Effector memory CD8-positive, alpha-beta T cell (primary cell): ENCODE measurements around the gene SYCP2.

Experiments used
- ATAC-seq: fragments of 150-1000 bp; cut with Tn5 transposase; replicated peaks from 2 replicates; pipeline ENCODE4 v1.10.0; 2021; ENCODE audit warnings: mild to moderate bottlenecking, moderate library complexity
- DNase-seq, 3 experiments: peaks; one replicate each; pipeline ENCODE4 v3.0.0; 2021
- H3K27ac Mint-ChIP-seq, 2 donors: one replicate each; pipeline ENCODE4 v1.8.0; 2022; ENCODE audit warnings: mild to moderate bottlenecking in 2 of 2, mixed read lengths in 2 of 2, moderate library complexity in 2 of 2
- H3K27me3 Mint-ChIP-seq, 2 donors: one replicate each; pipeline ENCODE4 v1.8.0; 2022; ENCODE audit warnings: mixed read lengths in 2 of 2
- H3K36me3 Mint-ChIP-seq: one replicate; pipeline ENCODE4 v1.8.0; 2022; ENCODE audit warnings: mild to moderate bottlenecking, moderate library complexity, mixed read lengths; ENCODE audit not compliant: insufficient read depth
- H3K4me1 Mint-ChIP-seq, 2 donors: one replicate each; pipeline ENCODE4 v1.8.0; 2022; ENCODE audit warnings: low read depth in 2 of 2, mixed read lengths in 2 of 2
- H3K4me3 Mint-ChIP-seq, 2 donors: one replicate each; pipeline ENCODE4 v1.8.0; 2022; ENCODE audit warnings: mild to moderate bottlenecking in 2 of 2, mixed read lengths in 2 of 2, moderate library complexity in 2 of 2
- H3K9me3 Mint-ChIP-seq, 2 donors: one replicate each; pipeline ENCODE4 v1.8.0; 2022; ENCODE audit warnings: mixed read lengths in 2 of 2

The SYCP2 gene

DNA sequence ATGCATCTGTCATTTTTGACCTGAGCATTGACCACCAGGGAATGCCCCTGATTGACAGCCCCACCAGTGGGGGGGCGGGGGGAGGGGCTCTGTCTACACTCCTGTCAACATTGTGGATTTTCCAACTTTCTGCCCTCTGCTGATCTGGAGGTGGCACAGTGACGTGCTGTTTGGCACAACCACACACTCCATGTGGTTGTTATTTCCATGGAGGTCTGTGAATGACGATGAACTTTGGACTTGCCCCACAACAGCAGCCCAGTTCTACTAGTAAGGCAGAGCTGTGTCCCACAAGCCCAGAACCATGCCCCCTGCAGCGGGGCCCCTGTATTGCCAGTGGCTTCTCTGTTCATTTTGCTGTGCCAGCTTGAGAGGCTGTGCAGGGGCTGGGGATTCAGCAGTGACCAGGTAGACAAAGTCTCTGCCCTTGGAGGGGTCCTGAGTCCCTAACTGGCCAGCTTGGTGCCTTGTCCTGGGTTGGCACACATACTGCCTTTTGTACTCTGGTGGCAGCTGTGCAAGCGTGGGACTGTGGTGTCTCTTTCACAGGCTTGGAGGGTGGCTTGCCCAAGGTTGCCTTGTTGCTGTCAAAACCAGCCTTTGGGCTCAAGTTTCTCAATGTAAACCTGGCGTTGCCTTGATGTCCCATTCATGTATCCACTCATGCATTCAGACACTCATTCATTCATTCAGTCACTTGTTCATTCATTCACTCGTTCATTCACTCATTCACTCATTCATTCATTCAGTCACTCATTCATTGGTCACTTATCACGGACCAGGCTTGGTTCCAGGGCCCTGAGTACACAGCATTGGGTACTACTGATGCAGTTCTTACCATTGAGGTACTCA lies 108.5 kb downstream of the SYCP2 start:
- ATAC-seq (no peak), DNase-seq (no peak)
- Mint-ChIP-seq H3K27me3 (peaks cover 25 to 60% of the 10 kb centered on the region in 2 donors), H3K36me3 (no peaks in the 10 kb centered on the region), H3K9me3 (no peaks in the 10 kb centered on the region), H3K4me3 (no peak overlapping the region), H3K27ac (no peak overlapping the region), H3K4me1 (no peaks in the 10 kb centered on the region)

DNA sequence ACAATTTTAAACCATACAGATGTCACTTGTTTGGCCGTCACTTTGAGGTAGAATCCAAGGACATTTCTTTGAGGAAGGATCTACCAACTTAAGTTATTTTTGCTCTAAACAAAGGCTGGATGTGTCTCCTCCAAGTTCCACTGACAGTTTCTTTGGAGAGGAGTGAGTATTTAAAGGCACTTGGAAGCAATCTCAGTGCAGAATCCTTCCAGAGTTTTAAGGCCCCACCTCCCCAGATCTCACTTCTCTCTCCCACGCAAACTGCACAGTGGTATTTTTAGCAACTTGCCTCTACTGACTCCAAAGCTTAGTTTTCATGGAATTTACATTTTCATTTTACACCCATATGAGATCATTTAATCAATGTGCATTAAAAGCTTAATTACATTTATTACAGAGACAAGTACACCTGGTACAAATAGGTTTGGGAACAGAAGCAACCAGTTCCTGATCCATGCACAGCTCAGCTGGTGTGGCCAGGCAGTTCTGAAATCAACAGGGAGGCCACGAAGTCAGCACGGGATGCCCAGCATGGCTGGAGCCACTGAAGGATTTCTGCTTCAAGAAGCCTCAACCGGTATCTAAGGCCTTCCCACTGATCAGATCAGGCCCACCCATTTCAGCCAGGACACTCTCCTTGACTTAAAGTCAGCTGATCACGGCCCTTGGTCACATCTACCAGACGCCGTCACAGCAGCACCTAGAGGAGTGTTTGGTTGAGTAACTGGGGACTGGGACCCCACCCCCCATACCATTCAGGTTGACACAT lies 109.8 kb downstream of the SYCP2 start:
- no peak overlapping the region for H3K27ac Mint-ChIP-seq
- no peaks in the 10 kb centered on the region for H3K4me1 Mint-ChIP-seq
- H3K9me3 Mint-ChIP-seq = no peaks in the 10 kb centered on the region
- DNase-seq = no peak
- no peak for ATAC-seq
- peaks cover 20 to 50% of the 10 kb centered on the region in 2 donors for H3K27me3 Mint-ChIP-seq
- H3K36me3 Mint-ChIP-seq = no peaks in the 10 kb centered on the region
- no peak overlapping the region for H3K4me3 Mint-ChIP-seq

DNA sequence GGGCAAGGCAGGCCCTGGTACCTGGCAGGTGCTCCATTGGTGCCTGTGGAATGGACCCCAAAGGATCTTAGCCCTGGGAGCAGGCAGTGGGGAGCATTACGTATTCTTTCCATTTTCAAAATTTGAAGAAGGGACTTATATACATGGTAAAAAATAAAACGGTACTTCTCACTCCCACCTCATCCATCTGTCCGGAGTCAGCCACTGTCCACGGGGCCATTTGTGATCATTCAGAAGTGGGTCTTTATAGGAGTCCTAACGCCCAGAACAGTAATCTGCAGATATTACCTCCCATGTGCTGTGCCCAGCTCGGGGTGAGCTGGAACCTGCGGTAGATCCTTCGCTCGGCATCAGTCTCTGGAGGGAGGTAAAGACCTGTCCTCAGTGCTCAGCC lies 110.4 kb downstream of the SYCP2 start:
- Mint-ChIP-seq H3K27me3 (peaks cover 13 to 44% of the 10 kb centered on the region in 2 donors), H3K4me1 (no peaks in the 10 kb centered on the region), H3K27ac (no peak overlapping the region), H3K36me3 (no peaks in the 10 kb centered on the region), H3K4me3 (no peak overlapping the region), H3K9me3 (no peaks in the 10 kb centered on the region)
- no peak for DNase-seq
- ATAC-seq = no peak

DNA sequence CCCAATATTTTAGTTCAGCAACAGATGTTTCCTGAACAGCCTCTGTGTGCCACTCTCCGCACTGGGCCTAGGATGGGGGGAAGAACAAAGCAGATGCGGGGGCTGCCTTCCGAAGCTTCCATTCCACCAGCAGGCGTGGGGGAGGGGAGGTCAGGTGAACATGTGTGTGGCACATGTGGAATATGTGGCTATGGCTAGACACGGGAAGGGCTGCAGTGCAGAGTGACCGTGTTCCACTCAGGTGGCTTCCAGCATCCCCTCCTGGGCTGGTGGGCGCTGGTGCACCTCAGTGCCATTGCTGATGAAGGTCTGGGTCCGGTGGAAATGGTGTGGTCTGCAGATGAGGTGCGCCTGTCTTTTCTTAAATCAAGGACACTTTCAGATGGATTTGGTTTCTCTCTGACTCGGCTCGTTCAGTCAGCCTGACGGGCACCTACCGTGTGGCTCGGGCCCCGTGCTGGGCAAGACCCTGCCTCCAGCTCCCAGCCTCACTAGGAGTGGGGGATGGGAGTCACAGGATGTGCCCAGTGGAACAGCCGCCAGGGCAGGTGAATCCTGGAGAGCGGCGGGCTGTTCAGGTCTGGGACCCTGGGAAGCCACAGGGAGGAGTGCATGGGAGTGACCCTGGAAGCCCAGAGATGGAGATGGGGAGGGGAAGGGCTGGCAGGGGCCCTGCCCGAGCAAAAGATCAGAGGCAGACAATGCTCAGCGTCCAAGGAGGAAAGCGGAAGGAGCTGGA lies 111.0 kb downstream of the SYCP2 start:
- DNase-seq (no peak), ATAC-seq (no peak)
- Mint-ChIP-seq H3K4me1 (no peaks in the 10 kb centered on the region), H3K27me3 (peaks cover 12 to 42% of the 10 kb centered on the region in 2 donors), H3K9me3 (no peaks in the 10 kb centered on the region), H3K36me3 (no peaks in the 10 kb centered on the region), H3K4me3 (no peak overlapping the region), H3K27ac (no peak overlapping the region)

DNA sequence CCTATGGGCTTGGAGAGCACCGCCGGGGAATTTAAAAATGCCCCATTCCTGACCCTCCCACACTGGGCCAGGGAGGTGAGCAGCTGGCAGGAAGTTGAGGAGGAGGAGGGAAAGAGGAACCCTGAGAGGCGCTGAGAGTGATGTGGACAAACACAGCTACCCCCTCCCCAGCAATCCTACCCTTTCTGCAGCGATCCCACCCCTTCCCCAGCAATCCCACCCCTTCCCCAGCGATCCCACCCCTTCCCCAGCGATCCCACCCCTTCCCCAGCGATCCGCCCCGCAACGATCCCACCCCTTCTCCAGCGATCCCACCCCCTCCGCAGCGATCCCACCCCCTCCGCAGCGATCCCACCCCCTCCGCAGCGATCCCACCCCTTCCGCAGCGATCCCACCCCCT lies 111.6 kb downstream of the SYCP2 start:
- Mint-ChIP-seq H3K36me3 (no peaks in the 10 kb centered on the region), H3K4me1 (no peaks in the 10 kb centered on the region), H3K4me3 (no peak overlapping the region), H3K27me3 (peaks cover 8 to 35% of the 10 kb centered on the region in 2 donors), H3K9me3 (no peaks in the 10 kb centered on the region), H3K27ac (no peak overlapping the region)
- DNase-seq (no peak), ATAC-seq (no peak)

DNA sequence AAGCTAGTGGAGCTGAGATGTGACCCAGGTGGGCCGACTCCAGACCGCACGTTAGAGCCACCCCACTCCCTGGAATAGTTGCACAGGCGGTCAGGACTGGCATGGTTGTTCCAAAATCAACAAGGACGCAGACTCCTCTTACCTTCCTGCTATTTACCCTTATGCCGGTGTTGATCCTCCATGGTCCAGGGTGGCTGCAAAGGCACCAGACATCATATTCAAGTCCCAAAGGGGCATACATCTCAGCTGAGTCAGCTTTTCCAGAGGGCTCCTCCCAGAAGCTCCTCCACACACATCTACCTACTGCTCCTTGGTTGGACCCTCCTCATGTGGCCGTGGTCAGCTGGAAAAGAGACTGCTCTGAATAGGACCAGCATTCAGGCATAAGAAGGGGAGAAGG lies 112.2 kb downstream of the SYCP2 start:
- no peaks in the 10 kb centered on the region for H3K4me1 Mint-ChIP-seq
- ATAC-seq = no peak
- H3K9me3 Mint-ChIP-seq = no peaks in the 10 kb centered on the region
- H3K36me3 Mint-ChIP-seq = no peaks in the 10 kb centered on the region
- H3K27ac Mint-ChIP-seq = no peak overlapping the region
- no peak overlapping the region for H3K4me3 Mint-ChIP-seq
- H3K27me3 Mint-ChIP-seq = peaks cover 8 to 32% of the 10 kb centered on the region in 2 donors
- no peak for DNase-seq

DNA sequence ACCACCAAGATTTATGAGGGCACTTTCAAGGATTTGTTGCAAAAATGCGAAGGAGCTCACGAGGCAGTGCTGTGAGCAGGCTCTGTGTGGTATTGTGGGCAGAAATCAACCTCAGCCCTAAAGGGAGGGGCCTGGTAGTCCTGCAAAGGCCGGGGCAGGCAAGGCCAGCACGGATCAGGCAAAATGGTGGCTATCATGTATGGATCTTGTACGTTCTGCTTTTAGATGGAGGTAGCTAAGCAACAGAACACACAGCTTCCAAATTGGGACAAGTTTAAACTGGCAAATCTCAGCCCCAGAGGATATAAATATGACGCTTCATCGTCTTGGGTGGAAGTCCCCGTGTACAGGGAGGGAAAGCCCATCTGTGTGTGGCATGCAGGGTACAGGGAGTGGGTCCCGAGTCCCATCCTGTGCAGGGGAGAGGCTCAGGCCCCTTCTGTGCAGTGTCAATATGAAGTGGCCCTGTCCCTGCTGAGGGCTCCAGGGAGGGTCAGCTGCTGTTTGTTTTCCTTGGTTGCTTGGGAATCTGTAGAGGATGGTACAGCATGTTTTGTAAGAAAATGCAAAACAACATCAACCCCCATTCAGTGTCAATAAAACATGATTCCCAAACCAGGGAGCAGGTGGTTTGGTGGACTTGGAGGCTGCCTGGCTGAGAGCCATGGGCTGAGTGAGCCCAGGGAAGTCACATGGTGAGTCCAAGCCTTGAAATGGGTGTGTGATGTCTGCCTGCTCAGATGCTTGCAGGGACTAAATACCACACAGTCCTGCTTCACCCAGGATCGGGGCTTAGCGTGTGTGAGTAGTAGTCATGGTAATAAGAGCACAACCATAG lies 113.0 kb downstream of the SYCP2 start:
- ATAC-seq (no peak), DNase-seq (no peak)
- no peak overlapping the region for H3K27ac Mint-ChIP-seq
- H3K4me1 Mint-ChIP-seq = no peaks in the 10 kb centered on the region
- H3K9me3 Mint-ChIP-seq = no peaks in the 10 kb centered on the region
- H3K4me3 Mint-ChIP-seq = no peak overlapping the region
- peaks cover 8 to 28% of the 10 kb centered on the region in 2 donors for H3K27me3 Mint-ChIP-seq
- no peaks in the 10 kb centered on the region for H3K36me3 Mint-ChIP-seq

DNA sequence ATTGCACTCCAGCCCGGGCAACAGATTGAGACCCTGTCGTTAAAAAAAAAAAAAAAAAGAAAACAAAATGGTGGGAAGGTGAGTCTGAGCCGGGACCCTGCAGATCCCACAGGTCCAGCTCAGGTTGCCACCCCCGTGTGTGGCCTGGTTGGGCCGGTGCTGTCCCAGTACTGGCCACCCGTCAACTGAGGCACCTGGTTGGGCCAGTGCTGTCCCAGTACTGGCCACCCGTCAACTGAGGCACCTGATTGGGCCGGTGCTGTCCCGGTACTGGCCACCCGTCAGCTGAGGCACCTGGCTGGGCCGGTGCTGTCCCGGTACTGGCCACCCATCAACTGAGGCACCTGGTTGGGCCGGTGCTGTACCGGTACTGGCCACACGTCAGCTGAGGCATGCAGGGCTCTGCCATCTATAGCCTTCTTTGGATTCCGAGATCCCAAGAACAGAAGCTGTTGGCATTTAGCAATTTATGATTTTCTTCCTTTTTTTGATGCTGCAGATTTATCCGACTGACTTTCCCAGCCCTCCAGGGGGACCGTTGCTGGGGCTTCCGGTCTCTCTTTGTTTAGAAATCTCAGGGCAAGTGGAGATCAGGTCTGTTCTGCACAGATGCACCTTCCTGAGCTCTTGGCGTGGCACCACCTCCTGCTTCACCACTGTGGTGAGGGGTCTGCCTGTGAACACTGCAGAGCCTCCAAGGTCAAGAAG lies 113.8 kb downstream of the SYCP2 start:
- ATAC-seq (no peak), DNase-seq (no peak)
- H3K27me3 Mint-ChIP-seq = peaks cover 8 to 20% of the 10 kb centered on the region in 2 donors
- no peak overlapping the region for H3K27ac Mint-ChIP-seq
- no peak overlapping the region for H3K4me3 Mint-ChIP-seq
- no peaks in the 10 kb centered on the region for H3K36me3 Mint-ChIP-seq
- no peaks in the 10 kb centered on the region for H3K9me3 Mint-ChIP-seq
- no peaks in the 10 kb centered on the region for H3K4me1 Mint-ChIP-seq

DNA sequence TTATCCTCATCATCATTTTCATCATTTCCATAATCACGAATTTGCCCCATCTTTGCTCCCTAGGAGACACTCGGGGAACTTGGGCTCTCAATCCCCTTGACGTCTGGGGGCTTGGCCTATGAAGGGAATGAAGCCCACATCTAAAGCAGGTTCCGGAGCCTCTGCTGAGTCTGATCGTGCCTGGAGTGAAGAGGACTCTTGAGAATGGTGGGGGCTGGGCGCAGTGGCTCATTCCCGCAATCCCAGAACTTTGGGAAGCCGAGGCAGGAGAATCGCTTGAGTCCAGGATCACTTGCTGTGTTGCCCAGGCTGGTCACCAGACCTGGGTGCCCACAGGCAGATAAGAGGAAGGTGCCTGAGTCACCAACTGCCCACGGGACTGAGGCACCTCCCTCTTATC lies 114.5 kb downstream of the SYCP2 start:
- Mint-ChIP-seq H3K36me3 (no peaks in the 10 kb centered on the region), H3K4me3 (no peak overlapping the region), H3K4me1 (no peaks in the 10 kb centered on the region), H3K27ac (no peak overlapping the region), H3K9me3 (no peaks in the 10 kb centered on the region), H3K27me3 (peaks cover 8 to 25% of the 10 kb centered on the region in 2 donors)
- ATAC-seq = no peak
- DNase-seq = no peak

DNA sequence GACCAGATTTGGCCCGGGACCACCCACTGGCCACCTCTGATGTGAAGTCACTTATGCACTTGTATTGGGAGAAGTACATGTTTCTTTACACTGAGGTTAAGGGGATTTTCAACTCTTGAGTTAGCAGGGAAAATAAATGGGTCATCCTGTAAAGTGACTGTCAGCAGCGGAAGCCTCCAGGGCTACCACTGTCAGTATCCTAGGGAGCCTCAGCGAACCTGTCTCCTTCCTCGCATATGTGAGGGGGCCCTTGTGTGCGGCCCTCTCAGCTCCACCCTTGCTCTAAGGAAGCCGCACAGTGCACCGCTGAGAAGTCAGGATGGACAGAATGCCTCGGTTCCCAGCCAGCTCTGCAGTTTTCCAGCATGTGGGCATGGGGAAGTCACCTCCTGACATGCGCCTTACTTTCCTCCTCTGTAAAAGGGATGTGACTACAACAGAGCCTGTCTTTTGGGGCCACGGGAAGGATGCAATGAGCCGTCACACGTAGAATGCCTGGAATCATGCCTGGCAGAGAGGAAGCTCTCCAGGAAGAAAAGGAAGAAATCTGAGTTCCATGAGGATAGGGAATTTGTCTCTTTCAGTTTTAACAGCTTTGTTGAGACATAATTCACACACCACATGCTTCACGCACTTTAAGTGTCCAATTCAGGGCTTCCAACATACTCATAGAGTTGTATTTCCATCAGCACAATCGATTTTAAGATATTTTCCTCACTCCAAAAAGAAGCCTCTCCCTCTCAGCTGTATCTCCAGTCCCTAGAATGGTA lies 115.4 kb downstream of the SYCP2 start:
- ATAC-seq (no peak), DNase-seq (no peak)
- Mint-ChIP-seq H3K4me3 (no peak overlapping the region), H3K27ac (no peak overlapping the region), H3K36me3 (no peaks in the 10 kb centered on the region), H3K9me3 (no peaks in the 10 kb centered on the region), H3K27me3 (peaks cover 8 to 34% of the 10 kb centered on the region in 2 donors), H3K4me1 (no peaks in the 10 kb centered on the region)

DNA sequence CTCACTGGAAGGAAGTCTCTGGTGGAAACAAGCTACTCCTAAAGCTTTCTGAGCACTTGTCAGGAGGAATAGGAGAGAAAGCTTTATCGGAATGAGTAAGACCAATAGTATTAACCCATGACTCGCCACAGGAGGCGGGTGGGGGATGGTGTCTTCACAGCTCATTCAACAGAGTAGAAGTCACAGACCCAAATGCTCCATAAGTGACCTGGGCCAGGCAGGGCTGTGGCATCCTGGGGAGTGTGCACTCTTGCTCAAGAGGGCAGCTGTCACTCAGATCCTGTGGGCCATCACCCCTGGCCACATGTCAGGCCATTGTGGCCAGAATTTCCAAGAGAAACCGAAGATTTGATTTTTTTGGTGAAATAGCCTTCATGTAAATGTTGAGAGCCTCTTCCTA lies 116.0 kb downstream of the SYCP2 start:
- Mint-ChIP-seq H3K4me3 (no peak overlapping the region), H3K27me3 (peaks cover 8 to 37% of the 10 kb centered on the region in 2 donors), H3K36me3 (no peaks in the 10 kb centered on the region), H3K4me1 (no peaks in the 10 kb centered on the region), H3K9me3 (no peaks in the 10 kb centered on the region), H3K27ac (no peak overlapping the region)
- ATAC-seq (no peak), DNase-seq (no peak)

DNA sequence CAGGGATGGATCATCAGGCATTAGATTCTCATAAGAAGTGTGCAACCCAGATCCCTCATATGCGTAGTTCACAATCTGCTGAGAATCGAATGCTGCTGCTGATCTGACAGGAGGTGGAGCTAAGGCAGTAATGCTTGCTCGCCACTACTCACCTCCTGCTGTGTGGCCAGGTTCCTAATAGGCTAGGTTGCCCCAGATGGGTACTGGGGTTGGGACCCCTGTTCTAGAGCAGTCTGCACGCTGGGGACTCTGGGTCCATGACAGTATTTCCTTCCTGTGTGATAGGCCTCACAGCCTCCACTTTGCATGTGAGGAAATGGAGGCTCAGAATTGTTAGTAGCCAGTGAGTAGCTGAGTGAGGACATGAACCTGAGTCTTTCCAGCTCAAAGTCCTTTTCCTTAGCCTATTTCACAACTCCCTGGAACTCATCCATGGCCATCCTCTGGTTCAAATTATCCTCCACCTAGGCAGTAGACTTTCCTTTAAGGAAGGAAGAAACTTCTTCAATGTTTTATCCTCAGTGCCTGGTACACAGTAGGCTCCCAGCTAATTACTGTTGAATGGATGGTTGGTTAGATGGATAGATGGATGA lies 117.2 kb downstream of the SYCP2 start:
- H3K9me3 Mint-ChIP-seq = no peaks in the 10 kb centered on the region
- H3K4me3 Mint-ChIP-seq = no peak overlapping the region
- H3K27me3 Mint-ChIP-seq = peaks cover 8 to 31% of the 10 kb centered on the region in 2 donors

More for the DNA sequence above, 117.2 kb downstream of the SYCP2 start:
- no peak overlapping the region for H3K27ac Mint-ChIP-seq
- no peaks in the 10 kb centered on the region for H3K36me3 Mint-ChIP-seq
- no peaks in the 10 kb centered on the region for H3K4me1 Mint-ChIP-seq
- ATAC-seq = no peak
- no peak for DNase-seq
